ENCODE results near the gene SH2D2A.

The SH2D2A gene

DNA sequence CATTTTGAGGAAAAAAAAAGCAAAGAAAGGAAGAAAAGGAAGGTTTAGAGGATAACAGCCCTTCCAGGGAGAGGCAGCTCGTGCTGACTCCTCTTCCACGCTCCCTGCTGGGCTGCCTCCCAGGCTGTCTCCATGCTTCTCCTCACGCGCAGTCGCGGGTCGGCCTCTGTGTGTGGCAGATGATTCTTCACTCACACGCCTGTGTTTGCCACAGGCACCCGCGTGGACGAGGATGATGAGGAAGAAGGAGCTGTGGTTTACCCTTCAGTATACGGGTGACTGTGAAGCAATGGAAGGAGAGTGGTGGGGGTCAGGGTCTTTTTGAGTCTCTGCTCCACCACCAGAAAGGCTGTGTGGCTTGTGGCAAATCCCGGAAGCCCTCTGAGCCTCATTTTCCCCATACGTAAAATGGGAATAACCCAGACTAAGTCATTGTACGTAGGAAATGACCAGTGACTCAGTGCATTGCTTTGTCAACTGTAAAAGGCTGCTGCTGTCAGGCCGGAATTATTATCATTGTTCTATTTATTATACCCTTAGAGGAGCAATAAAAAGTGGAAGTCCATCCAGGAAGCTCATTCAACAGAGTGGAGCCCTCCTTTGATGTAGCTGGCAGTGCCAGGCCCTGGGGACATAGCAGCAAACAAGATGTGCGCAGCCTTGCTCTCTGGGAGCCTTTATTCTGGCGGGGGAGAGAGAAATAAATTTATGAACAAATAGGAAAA, 11.9 kb upstream of the SH2D2A start:
- DNase-seq (ENCODE audit: low read depth) = no peak
- H3K4me3 ChIP-seq (ENCODE audit: low read depth, low read length) = no peak overlapping the region
- TF ChIP-seq, protein P1, sequence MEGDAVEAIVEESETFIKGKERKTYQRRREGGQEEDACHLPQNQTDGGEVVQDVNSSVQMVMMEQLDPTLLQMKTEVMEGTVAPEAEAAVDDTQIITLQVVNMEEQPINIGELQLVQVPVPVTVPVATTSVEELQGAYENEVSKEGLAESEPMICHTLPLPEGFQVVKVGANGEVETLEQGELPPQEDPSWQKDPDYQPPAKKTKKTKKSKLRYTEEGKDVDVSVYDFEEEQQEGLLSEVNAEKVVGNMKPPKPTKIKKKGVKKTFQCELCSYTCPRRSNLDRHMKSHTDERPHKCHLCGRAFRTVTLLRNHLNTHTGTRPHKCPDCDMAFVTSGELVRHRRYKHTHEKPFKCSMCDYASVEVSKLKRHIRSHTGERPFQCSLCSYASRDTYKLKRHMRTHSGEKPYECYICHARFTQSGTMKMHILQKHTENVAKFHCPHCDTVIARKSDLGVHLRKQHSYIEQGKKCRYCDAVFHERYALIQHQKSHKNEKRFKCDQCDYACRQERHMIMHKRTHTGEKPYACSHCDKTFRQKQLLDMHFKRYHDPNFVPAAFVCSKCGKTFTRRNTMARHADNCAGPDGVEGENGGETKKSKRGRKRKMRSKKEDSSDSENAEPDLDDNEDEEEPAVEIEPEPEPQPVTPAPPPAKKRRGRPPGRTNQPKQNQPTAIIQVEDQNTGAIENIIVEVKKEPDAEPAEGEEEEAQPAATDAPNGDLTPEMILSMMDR (IDR thresholded peaks at IDR 0.05; ENCODE audit: control insufficient read depth, extremely low read depth, insufficient read depth) = no peak

DNA sequence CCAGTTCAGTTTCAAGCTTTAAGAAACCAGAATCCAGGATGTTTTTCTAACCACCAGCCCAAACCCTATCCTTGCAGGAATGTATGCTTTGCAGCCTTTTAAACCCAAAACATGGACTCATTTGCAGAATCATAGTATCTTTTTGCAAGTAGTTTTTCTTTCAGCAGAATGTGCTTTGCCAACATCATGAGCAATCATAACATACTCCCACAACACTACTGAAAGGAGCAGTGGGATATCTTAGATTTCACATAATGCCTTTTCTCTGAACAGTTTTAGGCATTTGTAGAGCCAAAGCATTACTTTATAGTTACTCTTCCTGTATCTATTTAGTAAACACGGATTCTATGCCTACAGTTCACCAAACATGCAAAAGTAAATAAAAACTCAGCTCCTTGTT, 10.0 kb upstream of the SH2D2A start:
- TF ChIP-seq, protein P1 (IDR thresholded peaks at IDR 0.05; ENCODE audit: control insufficient read depth, extremely low read depth, insufficient read depth) = no peak
- DNase-seq (ENCODE audit: low read depth) = no peak

DNA sequence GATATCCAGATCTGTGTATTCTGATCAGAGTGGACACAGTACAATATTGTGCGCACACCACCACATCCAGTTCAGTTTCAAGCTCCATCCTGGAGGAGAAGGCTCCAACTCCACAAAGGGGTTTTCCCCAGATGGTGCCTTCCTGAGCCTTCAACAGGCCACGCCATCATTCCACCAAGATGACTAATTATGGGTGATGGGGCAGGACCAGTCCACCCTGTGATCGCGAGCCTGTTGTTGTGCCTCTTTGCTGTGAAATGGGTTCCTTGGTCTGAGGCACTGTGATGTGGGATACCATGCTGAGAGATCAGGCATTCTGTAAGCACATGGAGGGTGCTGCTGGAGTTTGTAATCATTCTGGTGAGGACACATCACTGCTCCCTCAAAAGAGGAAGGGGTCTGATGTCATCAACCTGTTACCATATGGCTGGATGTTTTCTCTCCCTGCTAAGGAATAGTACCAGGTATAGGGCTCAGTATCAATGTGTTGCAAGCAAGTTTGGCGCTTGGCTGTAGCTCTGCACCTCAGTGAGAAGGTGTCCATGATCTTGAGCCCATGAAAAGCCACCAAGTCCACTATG, 6.7 kb upstream of the SH2D2A start:
- TF ChIP-seq, protein P1 (IDR thresholded peaks at IDR 0.05; ENCODE audit: control insufficient read depth, extremely low read depth, insufficient read depth) = no peak
- no peak overlapping the region for H3K4me3 ChIP-seq (ENCODE audit: low read depth, low read length)
- no peak for DNase-seq (ENCODE audit: low read depth)

More for the DNA sequence above, 10.0 kb upstream of the SH2D2A start:
- H3K4me3 ChIP-seq (ENCODE audit: low read depth, low read length) = no peak overlapping the region

DNA sequence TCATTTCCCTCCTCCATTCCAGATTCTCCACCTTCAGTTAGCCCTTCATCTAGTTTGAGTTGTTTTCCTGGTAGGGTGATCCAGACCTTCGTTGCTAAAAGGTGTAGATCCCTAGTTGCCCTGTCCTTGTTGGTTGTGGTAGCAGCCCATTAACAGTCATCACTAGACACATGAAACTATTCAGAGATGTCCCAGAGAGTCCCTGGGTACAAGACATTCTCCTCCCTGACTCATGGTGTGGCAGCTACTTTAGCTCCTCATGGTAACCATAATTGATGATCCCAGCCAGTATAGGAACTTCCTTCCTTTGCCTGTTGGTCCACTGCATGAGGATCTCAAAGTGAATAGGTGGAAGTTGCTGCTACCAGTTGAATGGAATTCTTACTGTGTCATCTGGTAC, 6.0 kb upstream of the SH2D2A start:
- no peak for DNase-seq (ENCODE audit: low read depth)
- no peak overlapping the region for H3K4me3 ChIP-seq (ENCODE audit: low read depth, low read length)
- TF ChIP-seq, protein P1 (IDR thresholded peaks at IDR 0.05; ENCODE audit: control insufficient read depth, extremely low read depth, insufficient read depth) = no peak

DNA sequence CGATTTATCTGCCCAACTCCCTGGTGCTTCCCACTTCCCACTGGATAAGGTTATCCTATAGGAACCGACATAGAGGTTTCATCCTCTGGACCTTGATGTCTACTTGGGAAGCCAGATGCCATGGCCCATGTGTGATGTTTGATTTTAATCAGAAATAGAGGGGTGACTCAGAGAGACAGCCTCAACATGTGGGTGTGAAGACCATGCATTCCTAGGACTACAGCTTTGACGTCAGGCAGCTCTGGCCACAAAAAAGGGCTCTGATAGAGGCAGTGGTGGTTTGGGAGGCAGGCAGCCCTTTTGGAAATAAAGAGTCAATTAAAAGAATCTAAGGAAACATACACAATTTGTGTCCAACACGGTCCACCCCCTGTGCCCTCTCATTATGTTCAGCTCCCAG, 5.2 kb upstream of the SH2D2A start:
- no peak overlapping the region for H3K4me3 ChIP-seq (ENCODE audit: low read depth, low read length)
- no peak for DNase-seq (ENCODE audit: low read depth)
- TF ChIP-seq, protein P1 (IDR thresholded peaks at IDR 0.05; ENCODE audit: control insufficient read depth, extremely low read depth, insufficient read depth) = no peak

DNA sequence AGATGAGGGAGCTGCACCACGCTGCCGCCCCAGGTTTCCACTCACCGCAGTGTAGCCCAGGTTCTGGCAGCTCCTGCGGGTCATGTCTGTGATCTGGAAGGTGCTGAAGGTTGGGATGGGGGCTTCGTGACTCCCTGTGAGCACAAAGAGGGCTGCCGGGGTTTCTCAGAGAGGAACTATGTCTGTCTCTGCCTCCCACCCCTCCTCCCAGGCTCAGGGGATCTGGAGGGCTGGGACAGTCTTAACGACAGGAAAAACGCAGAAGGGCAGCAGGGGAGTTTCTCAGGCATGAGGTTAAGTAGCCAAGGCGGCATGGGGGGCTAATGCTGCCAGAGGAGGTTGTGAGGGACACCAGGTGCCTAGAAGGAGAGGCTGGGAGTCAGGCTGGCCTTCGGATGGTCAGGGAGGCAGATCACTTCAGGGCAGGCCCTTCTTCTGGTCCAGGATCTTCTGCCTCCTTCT, 656 bp downstream of the SH2D2A start:
- TF ChIP-seq, protein P1 (IDR thresholded peaks at IDR 0.05; ENCODE audit: control insufficient read depth, extremely low read depth, insufficient read depth) = no peak
- DNase-seq (ENCODE audit: low read depth) = no peak
- no peak overlapping the region for H3K4me3 ChIP-seq (ENCODE audit: low read depth, low read length)

All from LNCaP clone FGC (cell line).